ENCODE measurements around the gene PDE6C.

- TF ChIP-seq CTCF (IDR thresholded peaks at IDR 0.05): no peak
- TF ChIP-seq POLR2A (IDR thresholded peaks at IDR 0.05): no peak
Measured at GRCh38 chr10:93573051-93573909, 39.1 kb upstream of the PDE6C start.
